ENCODE measurements around the gene OSR1.

DNA sequence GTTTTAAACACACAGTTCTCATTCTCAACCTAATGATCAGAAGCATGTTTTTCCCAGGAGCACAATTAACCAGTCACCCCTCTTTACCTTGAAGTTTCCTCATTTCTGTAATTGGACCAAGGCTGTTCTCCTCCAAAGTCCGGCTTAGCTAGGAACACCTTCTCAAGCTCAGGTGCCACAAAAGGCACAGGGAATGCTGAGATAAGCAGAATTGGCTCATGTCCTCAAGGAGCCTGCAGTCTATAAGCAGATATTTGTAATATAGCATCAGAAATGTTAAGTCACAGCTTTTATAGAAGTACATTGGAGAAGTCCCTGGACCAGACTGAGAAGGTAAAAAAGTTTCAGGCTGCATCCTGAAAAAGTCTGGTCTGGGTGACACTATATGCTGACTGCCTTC, 20.7 kb downstream of the OSR1 start:
- TF ChIP-seq CC2D1A (IDR thresholded peaks at IDR 0.05) (no peak), MYBL2 (IDR thresholded peaks at IDR 0.05; ENCODE audit: low read depth) (no peak), MYBL2 (CRISPR knock-in tag; IDR thresholded peaks at IDR 0.05; ENCODE audit: borderline replicate concordance) (no peak), RAD21 (CRISPR knock-in tag; conservative IDR thresholded peaks at IDR 0.05 in 1 of 2, IDR thresholded peaks at IDR 0.05 in 1 of 2) (no peak), EZH2 (IDR thresholded peaks at IDR 0.05; ENCODE audit: borderline replicate concordance, low read depth, low read length) (no peak), ZNF384 (IDR thresholded peaks at IDR 0.05; ENCODE audit: low read depth, low read length) (no peak), HMG20A (CRISPR knock-in tag; conservative IDR thresholded peaks at IDR 0.05) (no peak), MXI1 (IDR thresholded peaks at IDR 0.05; ENCODE audit: low read depth, low read length) (no peak)
- TF ChIP-seq, protein P1, sequence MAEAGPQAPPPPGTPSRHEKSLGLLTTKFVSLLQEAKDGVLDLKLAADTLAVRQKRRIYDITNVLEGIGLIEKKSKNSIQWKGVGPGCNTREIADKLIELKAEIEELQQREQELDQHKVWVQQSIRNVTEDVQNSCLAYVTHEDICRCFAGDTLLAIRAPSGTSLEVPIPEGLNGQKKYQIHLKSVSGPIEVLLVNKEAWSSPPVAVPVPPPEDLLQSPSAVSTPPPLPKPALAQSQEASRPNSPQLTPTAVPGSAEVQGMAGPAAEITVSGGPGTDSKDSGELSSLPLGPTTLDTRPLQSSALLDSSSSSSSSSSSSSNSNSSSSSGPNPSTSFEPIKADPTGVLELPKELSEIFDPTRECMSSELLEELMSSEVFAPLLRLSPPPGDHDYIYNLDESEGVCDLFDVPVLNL (CRISPR knock-in tag; IDR thresholded peaks at IDR 0.05; ENCODE audit: low read depth): no peak
- TF ChIP-seq, protein P2, sequence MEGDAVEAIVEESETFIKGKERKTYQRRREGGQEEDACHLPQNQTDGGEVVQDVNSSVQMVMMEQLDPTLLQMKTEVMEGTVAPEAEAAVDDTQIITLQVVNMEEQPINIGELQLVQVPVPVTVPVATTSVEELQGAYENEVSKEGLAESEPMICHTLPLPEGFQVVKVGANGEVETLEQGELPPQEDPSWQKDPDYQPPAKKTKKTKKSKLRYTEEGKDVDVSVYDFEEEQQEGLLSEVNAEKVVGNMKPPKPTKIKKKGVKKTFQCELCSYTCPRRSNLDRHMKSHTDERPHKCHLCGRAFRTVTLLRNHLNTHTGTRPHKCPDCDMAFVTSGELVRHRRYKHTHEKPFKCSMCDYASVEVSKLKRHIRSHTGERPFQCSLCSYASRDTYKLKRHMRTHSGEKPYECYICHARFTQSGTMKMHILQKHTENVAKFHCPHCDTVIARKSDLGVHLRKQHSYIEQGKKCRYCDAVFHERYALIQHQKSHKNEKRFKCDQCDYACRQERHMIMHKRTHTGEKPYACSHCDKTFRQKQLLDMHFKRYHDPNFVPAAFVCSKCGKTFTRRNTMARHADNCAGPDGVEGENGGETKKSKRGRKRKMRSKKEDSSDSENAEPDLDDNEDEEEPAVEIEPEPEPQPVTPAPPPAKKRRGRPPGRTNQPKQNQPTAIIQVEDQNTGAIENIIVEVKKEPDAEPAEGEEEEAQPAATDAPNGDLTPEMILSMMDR (IDR thresholded peaks at IDR 0.05 in 2 of 3, conservative IDR thresholded peaks at IDR 0.05 in 1 of 3; ENCODE audit: insufficient read depth in 2 of 3, low read depth in 1 of 3, low read length in 3 of 3): no peak
- TF ChIP-seq, protein P3, sequence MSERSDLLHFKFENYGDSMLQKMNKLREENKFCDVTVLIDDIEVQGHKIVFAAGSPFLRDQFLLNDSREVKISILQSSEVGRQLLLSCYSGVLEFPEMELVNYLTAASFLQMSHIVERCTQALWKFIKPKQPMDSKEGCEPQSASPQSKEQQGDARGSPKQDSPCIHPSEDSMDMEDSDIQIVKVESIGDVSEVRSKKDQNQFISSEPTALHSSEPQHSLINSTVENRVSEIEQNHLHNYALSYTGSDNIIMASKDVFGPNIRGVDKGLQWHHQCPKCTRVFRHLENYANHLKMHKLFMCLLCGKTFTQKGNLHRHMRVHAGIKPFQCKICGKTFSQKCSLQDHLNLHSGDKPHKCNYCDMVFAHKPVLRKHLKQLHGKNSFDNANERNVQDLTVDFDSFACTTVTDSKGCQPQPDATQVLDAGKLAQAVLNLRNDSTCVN (CRISPR knock-in tag; IDR thresholded peaks at IDR 0.05): no peak
- TF ChIP-seq, protein P4, sequence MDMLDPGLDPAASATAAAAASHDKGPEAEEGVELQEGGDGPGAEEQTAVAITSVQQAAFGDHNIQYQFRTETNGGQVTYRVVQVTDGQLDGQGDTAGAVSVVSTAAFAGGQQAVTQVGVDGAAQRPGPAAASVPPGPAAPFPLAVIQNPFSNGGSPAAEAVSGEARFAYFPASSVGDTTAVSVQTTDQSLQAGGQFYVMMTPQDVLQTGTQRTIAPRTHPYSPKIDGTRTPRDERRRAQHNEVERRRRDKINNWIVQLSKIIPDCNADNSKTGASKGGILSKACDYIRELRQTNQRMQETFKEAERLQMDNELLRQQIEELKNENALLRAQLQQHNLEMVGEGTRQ (CRISPR knock-in tag; IDR thresholded peaks at IDR 0.05): no peak
